Panc1 (cell line): Measurements from ENCODE around the gene GJA8. TPM values are rescaled to one million over a fixed set of nuclear protein-coding genes. Genes with fewer than 3 reads are reported as not detected.

Source experiments
- ATAC-seq: fragments of 200-7000 bp; cut with Tn5 transposase; 2 replicates; pipeline ENCODE4 v1.9.1; 2020; ENCODE audit warnings: mild to moderate bottlenecking, moderate library complexity
- BruUV-seq: library from RNA; stranded (reverse); fragments of 400-500 nt; replicated peaks from 2 replicates; lab custom pipeline; 2021; lab: Mats Ljungman, UMichigan
- CTCF ChIA-PET: fragments of 300-600 bp; sonication (Branson Sonifier 250); formaldehyde crosslinking; loops from one replicate; lab custom pipeline; 2022; ENCODE audit warnings: antibody characterized with exemption; lab: Charles Lee
- POLR2A ChIA-PET: fragments of 300-600 bp; sonication (Branson Sonifier 250); formaldehyde crosslinking; loops from one replicate; lab custom pipeline; 2022; ENCODE audit warnings: antibody characterized with exemption; lab: Charles Lee
- DNase-seq: peaks from one replicate; pipeline ENCODE4 v3.0.0-alpha.2; 2010; ENCODE audit warnings: low read depth, low spot score
- H3K27ac ChIP-seq: 2 replicates; pipeline ENCODE4 v1.5.1; 2011; ENCODE audit warnings: mild to moderate bottlenecking, low read length, inconsistent platforms
- H3K27me3 ChIP-seq: fragments of 200-500 bp; sonication (Bioruptor generic); 2 replicates; pipeline ENCODE4 v1.6.0; 2014; ENCODE audit warnings: low read length, inconsistent platforms; ENCODE audit not compliant: control insufficient read depth, insufficient read depth
- H3K36me3 ChIP-seq: fragments of 200-500 bp; sonication (Bioruptor generic); 2 replicates; pipeline ENCODE4 v1.5.1; 2014; ENCODE audit warnings: inconsistent platforms, mild to moderate bottlenecking, low read length, moderate library complexity; ENCODE audit not compliant: control insufficient read depth, insufficient read depth
- H3K4me1 ChIP-seq: 2 replicates; pipeline ENCODE4 v1.5.1; 2011; ENCODE audit warnings: inconsistent platforms, mild to moderate bottlenecking, low read length, moderate library complexity; ENCODE audit not compliant: control insufficient read depth, insufficient read depth
- H3K4me3 ChIP-seq, 2 experiments: 2 replicates each; pipeline ENCODE4 v1.5.1; 2011 to 2012; ENCODE audit warnings: low read depth in 2 of 2, low read length in 2 of 2, mild to moderate bottlenecking in 2 of 2, inconsistent platforms in 1 of 2, moderate library complexity in 1 of 2
- H3K9me3 ChIP-seq: fragments of 200-500 bp; sonication (Bioruptor generic); 2 replicates; pipeline ENCODE4 v1.5.1; 2014; ENCODE audit warnings: low read depth, mild to moderate bottlenecking, inconsistent platforms, low read length, moderate library complexity; ENCODE audit not compliant: control insufficient read depth, insufficient read depth
- CTCF ChIP-seq: fragments of 450-650 bp; IDR thresholded peaks from 2 replicates; pipeline ENCODE4 v1.5.1; 2017; ENCODE audit warnings: mild to moderate bottlenecking
- POLR2AphosphoS5 ChIP-seq: IDR thresholded peaks from 2 replicates; pipeline ENCODE4 v1.6.1; 2012; ENCODE audit warnings: mild to moderate bottlenecking, low read depth, low read length, moderate library complexity
- REST ChIP-seq, 2 experiments: IDR thresholded peaks; 2 replicates each; pipeline ENCODE4 v1.6.1; 2011 to 2012; ENCODE audit warnings: low read depth in 2 of 2, control low read depth in 1 of 2, low read length in 1 of 2, mild to moderate bottlenecking in 1 of 2, moderate library complexity in 1 of 2; ENCODE audit not compliant: insufficient read depth in 1 of 2
- SIN3A ChIP-seq: IDR thresholded peaks from 2 replicates; pipeline ENCODE4 v1.6.1; 2012; ENCODE audit warnings: low read depth, mild to moderate bottlenecking, low read length, moderate library complexity, borderline replicate concordance; ENCODE audit not compliant: insufficient read depth
- TCF7L2 ChIP-seq: IDR thresholded peaks from 2 replicates; pipeline ENCODE4 v1.6.1; 2011; ENCODE audit warnings: mild to moderate bottlenecking, low read depth, low read length, inconsistent platforms
- in situ Hi-C: cut with HindIII; loops from 2 replicates; pipeline ENCODE4 v1.10.0; 2016; ENCODE audit warnings: low sequenced_read_pairs, low pct_unique_long_range_greater_than_20kb
- intact Hi-C: fragments of 100-400 bp; cut with micrococcal nuclease; formaldehyde crosslinking; loops from one replicate; pipeline ENCODE4 v1.10.0; 2022; ENCODE audit not compliant: unreplicated experiment
- total RNA-seq: library from RNA; stranded (reverse); gene quantifications from one replicate; pipeline ENCODE4 v1.2.1, GENCODE V29; 2021; ENCODE audit not compliant: unreplicated experiment

GJA8 gene
- total RNA-seq, 1 experiment from 2014 or later, result not detected

GRCh38 chr1:147912553-147912952 lies 10.0 kb downstream of the GJA8 start:
- CTCF ChIA-PET, result no interaction called here
- no peak overlapping the region for H3K27ac ChIP-seq
- no peak overlapping the region for H3K4me3 ChIP-seq
- peaks cover 19% of the 10 kb centered on the region for H3K27me3 ChIP-seq
- DNase-seq (no peak), ATAC-seq (no peak)
- TF ChIP-seq SIN3A, result no peak
- TF ChIP-seq CTCF, result no peak; the same call in 1 of the 2 replicates
- no peak for TF ChIP-seq TCF7L2
- TF ChIP-seq POLR2AphosphoS5, result no peak
- no peak for TF ChIP-seq REST (IDR thresholded peaks at IDR 0.05; ENCODE audit: insufficient read depth in 1 of 2, low read depth in 2 of 2, low read length in 1 of 2)
- no TSS peak for BruUV-seq
- POLR2A ChIA-PET, result no interaction called here
- no peaks in the 10 kb centered on the region for H3K36me3 ChIP-seq
- no peaks in the 10 kb centered on the region for H3K4me1 ChIP-seq
- in situ Hi-C loops (no loop called here), intact Hi-C loops (no loop called here)
- no peaks in the 10 kb centered on the region for H3K9me3 ChIP-seq

- DNase-seq (no peak), ATAC-seq (no peak)
- H3K9me3 ChIP-seq, result no peaks in the 10 kb centered on the region
- in situ Hi-C loops (no loop called here), intact Hi-C loops (no loop called here)
- no peak overlapping the region for H3K27ac ChIP-seq
- CTCF ChIA-PET, result no interaction called here
- peaks cover 19% of the 10 kb centered on the region for H3K27me3 ChIP-seq
- H3K36me3 ChIP-seq, result no peaks in the 10 kb centered on the region
- no peak overlapping the region for H3K4me3 ChIP-seq
- BruUV-seq, result no TSS peak
- POLR2A ChIA-PET, result no interaction called here
- TF ChIP-seq CTCF (no peak), POLR2AphosphoS5 (no peak), SIN3A (no peak), REST (IDR thresholded peaks at IDR 0.05; ENCODE audit: insufficient read depth in 1 of 2, low read depth in 2 of 2, low read length in 1 of 2) (no peak)
- no peaks in the 10 kb centered on the region for H3K4me1 ChIP-seq
Measured at GRCh38 chr1:147913362-147913942, 10.9 kb downstream of the GJA8 start.
